GM21528 (cell line): ENCODE results near the gene SMPD1.

Experiments
- ATAC-seq: cut with Tn5 transposase; IDR thresholded peaks from one replicate; pipeline ENCODE4 v1.9.1; 2021; ENCODE audit warnings: mild to moderate bottlenecking, moderate library complexity; ENCODE audit not compliant: unreplicated experiment, low FRiP score

SMPD1 gene

DNA sequence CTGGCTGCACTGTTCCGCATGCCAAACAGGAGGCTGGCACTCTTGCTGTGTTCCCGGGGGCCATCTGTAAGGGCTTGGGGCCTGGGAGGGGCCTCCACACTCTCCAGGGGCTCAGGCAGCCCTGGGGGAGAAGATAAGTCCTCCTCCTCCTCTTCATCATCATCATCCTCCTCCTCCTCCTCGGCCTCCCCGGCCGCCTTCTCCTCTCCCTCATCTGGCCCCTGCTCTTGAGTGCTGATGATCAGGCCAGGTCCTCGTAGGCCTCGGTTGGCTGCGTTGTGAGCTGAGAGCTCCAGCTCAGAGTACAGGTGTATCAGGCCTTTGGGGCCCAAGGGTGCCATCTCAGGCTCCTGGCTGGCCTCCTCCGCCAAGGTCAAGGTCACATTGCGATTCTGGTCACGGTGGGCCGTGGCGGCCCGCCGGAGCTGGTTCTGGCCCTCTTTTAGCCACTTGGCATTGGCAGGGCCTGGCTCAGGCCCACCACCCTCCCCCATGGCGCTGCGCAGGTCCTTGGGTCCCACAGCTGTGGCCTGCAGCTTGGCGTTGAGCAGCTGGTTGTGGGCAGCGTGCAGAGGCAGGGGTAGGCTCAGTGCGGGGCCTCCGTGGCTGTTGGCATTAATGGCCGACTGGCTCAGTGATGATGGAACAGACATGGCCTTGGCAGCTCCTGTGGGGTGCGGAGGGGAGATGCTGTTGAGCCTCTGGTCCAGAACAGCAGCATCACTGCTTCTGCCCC lies 20.6 kb downstream of the SMPD1 start:
- no peak for ATAC-seq

- no peak for ATAC-seq
These were observed 21.3 kb downstream of the SMPD1 start for GRCh38 chr11:6411594-6412031.

GRCh38 chr11:6413791-6414201 lies 23.5 kb downstream of the SMPD1 start:
- no peak for ATAC-seq

- ATAC-seq, result no peak
These were observed 24.6 kb downstream of the SMPD1 start for GRCh38 chr11:6414874-6415328.

- no peak for ATAC-seq
These were observed 25.5 kb downstream of the SMPD1 start for GRCh38 chr11:6415797-6416196.

GRCh38 chr11:6417907-6418556 lies 27.8 kb downstream of the SMPD1 start:
- ATAC-seq, result no peak

DNA sequence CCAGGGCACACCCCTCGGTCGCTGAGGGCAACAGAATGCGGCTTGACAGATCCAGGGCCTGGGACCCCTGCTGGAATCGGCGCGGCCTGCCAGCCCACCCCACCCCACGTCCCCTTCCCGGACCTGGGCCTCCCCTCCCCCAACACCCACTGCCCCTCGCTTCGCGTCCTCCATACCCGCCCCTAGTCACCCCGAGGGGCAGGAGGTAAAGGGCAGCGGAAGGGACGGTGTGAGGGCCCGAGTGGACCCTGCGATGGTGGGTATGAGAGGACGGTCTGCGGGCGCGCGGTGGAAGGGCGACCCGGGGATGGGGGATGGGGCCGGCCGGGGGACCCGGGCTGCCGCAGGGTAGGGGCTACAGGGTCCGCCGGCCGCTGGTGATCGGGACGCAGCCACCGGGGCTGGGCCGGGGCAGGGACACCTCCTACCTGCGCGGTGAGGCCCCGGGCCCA lies 28.3 kb downstream of the SMPD1 start:
- ATAC-seq, result no peak

GRCh38 chr11:6419009-6419631 lies 28.8 kb downstream of the SMPD1 start, which contains the start of gene APBB1:
APBB1 (minus strand) TSS chr11:6419094; CDS start chr11:6411347, 7,747 bp downstream.
- ATAC-seq, result peak; percentile 61

DNA sequence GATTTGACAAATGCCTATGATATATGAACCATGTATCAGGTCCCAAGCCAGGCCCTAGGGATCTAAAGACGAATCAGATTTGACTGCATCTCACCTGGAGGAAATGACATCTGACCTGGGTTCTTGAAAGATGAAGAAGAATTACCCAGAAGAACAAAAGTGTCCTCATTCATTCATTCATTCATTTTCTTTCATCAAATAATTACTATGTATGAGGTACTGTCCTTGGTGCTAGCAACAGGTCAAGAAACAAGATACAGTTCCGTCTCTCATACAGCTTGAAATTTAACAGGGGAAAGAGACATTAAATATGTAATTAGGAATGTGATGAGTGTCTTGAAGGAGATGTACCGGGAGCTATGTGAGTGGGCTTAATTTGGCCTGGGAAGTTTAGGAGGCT lies 30.4 kb downstream of the SMPD1 start:
- no peak for ATAC-seq

GRCh38 chr11:6427516-6427915 lies 37.2 kb downstream of the SMPD1 start:
- no peak for ATAC-seq

DNA sequence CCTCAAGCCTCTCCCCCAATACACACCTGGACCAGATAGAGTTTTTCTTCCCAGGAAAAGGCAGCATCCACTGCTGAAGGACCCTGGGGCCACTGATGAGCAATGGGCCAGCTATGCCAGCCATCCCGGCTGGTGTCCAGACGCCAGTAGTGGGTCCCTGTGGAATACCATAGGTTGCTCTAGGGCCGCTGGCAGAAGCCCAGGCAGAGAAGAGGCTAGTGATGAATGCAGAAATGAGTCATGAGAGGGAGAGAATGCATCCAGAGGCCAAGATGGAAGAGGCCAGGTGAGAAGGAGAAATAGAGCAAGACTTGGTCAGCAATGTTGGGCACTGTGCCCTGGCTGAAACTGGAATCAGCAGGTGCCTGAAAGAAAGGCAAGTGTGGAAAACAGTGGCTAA lies 41.6 kb downstream of the SMPD1 start:
- ATAC-seq, result no peak

DNA sequence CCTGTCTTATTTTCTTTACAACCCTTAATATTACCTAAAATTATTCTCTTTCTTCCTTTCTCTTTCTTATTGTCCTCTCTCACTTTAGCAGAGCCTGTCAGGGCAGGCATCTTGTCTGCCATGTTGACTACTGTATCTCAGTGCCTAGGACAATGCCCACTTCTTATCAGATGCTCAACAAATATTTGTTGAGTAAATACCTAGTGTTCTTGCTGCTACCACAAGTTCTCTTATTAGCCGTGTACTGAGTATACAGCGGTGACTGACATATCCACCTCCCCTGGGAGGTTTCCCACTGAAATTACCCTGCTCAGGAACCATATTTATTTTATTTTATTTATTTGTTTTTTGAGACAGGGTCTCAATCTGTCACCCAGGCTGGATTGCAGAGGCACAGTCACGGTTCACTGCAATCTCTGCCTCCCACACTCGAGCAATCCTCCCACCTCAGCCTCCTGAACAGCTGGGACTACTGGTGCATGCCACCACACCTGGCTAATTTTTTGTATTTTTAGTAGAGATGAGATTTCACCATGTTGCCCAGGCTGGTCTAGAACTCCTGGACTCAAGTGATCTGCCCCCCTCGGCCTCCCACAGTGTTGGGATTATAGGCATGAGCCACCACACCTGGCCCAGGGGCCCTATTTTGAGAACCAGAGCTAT lies 43.9 kb downstream of the SMPD1 start:
- peak; percentile 56 for ATAC-seq

DNA sequence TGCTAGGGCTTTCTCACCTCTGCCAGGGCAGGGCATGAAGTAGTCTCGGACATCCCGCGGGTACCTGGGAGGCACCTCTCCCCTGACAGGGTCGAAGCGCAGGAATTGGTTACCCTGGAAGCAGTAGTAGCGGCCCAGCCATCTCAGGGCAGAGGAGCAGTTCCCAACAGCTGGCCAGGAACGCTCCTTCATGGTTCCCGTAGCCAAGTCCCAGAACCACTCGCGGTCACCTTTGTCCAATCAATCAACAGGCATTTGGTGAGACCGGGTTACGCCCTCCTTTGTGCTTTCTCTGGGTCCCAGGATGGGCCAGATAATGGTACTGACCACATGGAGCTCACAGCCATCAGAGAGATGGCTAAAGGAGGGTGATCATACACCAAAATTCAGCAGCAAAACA lies 47.1 kb downstream of the SMPD1 start:
- ATAC-seq, result no peak

DNA sequence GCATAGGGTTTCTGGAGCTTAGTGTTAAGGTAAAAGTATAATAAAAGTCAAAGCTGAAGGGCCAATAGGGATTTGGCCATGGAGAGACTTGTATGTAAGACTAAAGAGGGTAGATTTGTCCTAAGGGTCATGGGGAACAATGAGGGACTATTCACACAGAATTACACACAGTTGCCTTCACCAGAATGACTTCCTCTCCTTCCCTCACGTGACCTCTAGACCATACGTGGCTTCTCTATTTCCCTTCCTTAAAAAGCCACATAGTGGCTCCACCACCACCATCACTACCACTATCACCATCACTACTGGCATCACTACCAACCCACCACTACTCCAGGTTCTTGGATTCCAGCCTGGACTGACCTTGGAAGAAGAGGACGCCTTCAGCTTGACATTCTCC lies 47.7 kb downstream of the SMPD1 start:
- no peak for ATAC-seq

GRCh38 chr11:6438979-6439571 lies 48.8 kb downstream of the SMPD1 start:
- ATAC-seq, result no peak

DNA sequence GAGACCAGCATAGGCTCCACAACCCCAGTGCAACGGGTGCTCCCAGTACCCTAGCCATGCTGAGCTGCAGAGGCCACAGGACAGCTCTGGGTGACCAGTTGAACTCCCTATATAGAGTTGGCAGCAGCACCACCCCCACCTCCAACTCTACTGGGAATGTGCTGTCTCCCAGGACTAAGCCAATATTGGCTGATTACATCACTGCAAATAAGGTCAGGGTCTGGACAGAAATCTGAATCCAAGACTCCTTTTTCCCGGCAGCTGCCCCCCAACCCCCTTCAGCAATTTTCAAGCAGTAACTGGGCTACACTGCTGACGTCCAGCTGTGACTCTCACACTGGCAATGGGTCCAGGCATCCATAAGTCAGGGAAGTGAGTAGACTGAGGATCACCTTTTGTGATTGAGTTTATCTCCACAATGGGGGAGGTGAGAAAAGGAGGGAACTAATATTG lies 50.7 kb downstream of the SMPD1 start, which contains the start of gene HPX:
HPX (minus strand) TSS at position 82 of the 453 bp plus-strand sequence; CDS start at position 58, 24 bp downstream.
- ATAC-seq, result no peak

DNA sequence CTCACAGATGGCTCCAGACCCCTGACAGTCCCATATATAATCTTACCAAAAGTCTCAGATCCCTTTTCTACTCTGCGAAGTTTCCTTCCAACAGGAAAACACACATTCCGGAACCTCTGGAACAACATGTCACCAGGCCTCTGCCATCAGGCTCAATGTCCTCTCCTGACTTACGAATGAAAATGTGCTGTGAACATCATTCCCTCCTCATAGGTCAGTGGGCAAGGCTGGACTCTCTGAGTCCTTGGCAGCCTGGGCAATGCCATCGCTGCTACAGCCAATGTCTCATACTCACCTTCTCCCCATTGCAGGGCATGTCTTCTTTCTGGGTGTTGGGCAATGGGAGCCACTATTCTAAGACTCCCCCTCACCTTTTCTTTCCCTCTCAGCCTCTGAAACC lies 52.2 kb downstream of the SMPD1 start:
- no peak for ATAC-seq

DNA sequence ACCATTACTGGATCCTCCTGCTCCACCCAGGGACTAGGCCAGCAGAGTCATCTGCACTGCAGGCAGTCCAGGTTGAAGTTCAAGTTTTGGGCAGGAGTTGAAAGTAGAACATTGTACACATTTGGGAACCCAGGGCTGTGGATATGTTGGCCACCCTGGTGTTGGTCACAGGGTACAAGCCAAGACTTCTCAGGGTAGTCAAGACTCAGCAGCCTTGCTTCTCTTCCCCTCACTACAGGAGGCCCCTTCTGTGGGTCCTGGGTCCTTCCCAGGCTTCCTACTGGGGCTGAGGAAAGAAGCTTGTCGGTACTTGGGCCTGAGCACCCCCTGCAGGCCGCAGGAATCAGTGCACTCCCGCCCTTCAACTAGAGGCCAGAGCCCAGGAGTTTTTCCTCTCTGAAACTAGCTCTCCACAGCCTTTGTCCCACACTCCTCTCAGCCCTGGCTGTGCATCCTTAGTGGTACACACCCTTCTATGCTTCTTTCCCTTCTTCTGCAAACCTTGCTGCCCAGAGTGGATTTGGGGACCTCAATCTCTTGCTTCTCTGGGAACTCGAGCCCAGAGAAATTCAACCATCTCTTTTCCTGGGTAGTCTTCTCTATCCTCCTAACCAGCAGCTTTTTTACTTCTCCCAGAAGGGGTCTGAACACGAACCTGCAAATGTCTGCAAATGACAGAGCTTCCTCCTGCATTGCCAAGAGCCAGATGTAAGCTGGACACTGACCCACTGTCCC lies 53.2 kb downstream of the SMPD1 start:
- no peak for ATAC-seq
